Sigmoid colon (tissue), 3 donors: ENCODE measurements around the gene C1orf21.

Source experiments
- CTCF ChIP-seq, 4 experiments: fragments of 450-650 bp in 3 of 4; fragments of 200-600 bp in 1 of 4; IDR thresholded peaks; one replicate each; pipeline ENCODE4 v1.5.1; 2016 to 2019; ENCODE audit warnings: antibody characterized with exemption in 4 of 4, mild to moderate bottlenecking in 3 of 4, moderate library complexity in 2 of 4
- POLR2A ChIP-seq, 2 donors: fragments of 450-650 bp; IDR thresholded peaks; one replicate each; pipeline ENCODE4 v1.6.1; 2016; ENCODE audit warnings: antibody characterized with exemption in 2 of 2, mild to moderate bottlenecking in 2 of 2, moderate library complexity in 2 of 2

- TF ChIP-seq CTCF (IDR thresholded peaks at IDR 0.05) (no peak), POLR2A (IDR thresholded peaks at IDR 0.05) (no peak)
Observed at GRCh38 chr1:184497959-184498723, 111.3 kb downstream of the C1orf21 start.
